ENCODE measurements around the gene SCD. TPM values are rescaled to one million over a fixed set of nuclear protein-coding genes. Genes with fewer than 3 reads are reported as not detected.
"Not testable (repeated sequence)": the region's sequence is repeated elsewhere in the genome, so short reads cannot be mapped to it uniquely, and the experiment has no call there.

Gene SCD
- 10.4 TPM for total RNA-seq
- polyA plus RNA-seq (ENCODE audit: insufficient read depth in 1 of 8, insufficient read length in 8 of 8, low replicate concordance in 1 of 8) = 10 to 100 TPM in 7 of 8 donors, 1 to 10 TPM in 1; 9.8 to 34.9 (median 19.0) TPM
- long read RNA-seq, donor 1 = 0 reads
- long read RNA-seq, donor 2, full-length matches to known transcripts = 3 of 3 reads
- long read RNA-seq, donor 2, partial matches to known transcripts = 0 of 3 reads
- long read RNA-seq, donor 2, other reads (novel, unspliced or antisense) = 0 of 3 reads
- long read RNA-seq, donor 3, full-length matches to known transcripts = 7 of 7 reads
- long read RNA-seq, donor 3, partial matches to known transcripts = 0 of 7 reads
- long read RNA-seq, donor 3, other reads (novel, unspliced or antisense) = 0 of 7 reads
- long read RNA-seq, donor 4 = 0 reads
- long read RNA-seq, donor 5, full-length matches to known transcripts = 3 of 3 reads
- long read RNA-seq, donor 5, partial matches to known transcripts = 0 of 3 reads
- long read RNA-seq, donor 5, other reads (novel, unspliced or antisense) = 0 of 3 reads
- long read RNA-seq, donor 6, full-length matches to known transcripts = 3 of 3 reads
- long read RNA-seq, donor 6, partial matches to known transcripts = 0 of 3 reads
- long read RNA-seq, donor 6, other reads (novel, unspliced or antisense) = 0 of 3 reads
- long read RNA-seq, donor 7, full-length matches to known transcripts = 1 of 1 reads
- long read RNA-seq, donor 7, partial matches to known transcripts = 0 of 1 reads
- long read RNA-seq, donor 7, other reads (novel, unspliced or antisense) = 0 of 1 reads
- long read RNA-seq, donor 8, full-length matches to known transcripts = 1 of 1 reads
- long read RNA-seq, donor 8, partial matches to known transcripts = 0 of 1 reads
- long read RNA-seq, donor 8, other reads (novel, unspliced or antisense) = 0 of 1 reads
- long read RNA-seq, donor 9, full-length matches to known transcripts = 3 of 24 reads
- long read RNA-seq, donor 9, partial matches to known transcripts = 21 of 24 reads
- long read RNA-seq, donor 9, other reads (novel, unspliced or antisense) = 0 of 24 reads
- long read RNA-seq, donor 10, full-length matches to known transcripts = 5 of 5 reads
- long read RNA-seq, donor 10, partial matches to known transcripts = 0 of 5 reads
- long read RNA-seq, donor 10, other reads (novel, unspliced or antisense) = 0 of 5 reads
- long read RNA-seq, donor 11, full-length matches to known transcripts = 1 of 1 reads
- long read RNA-seq, donor 11, partial matches to known transcripts = 0 of 1 reads
- long read RNA-seq, donor 11, other reads (novel, unspliced or antisense) = 0 of 1 reads

GRCh38 chr10:100346765-100347567 is at the start of gene SCD:
SCD (plus strand) TSS chr10:100347233; CDS start chr10:100347505, 272 bp downstream.
- Histone ChIP-seq H3K4me3 (ENCODE audit: low read length) (peak within 1 kb of the TSS; percentile 74), H3K9me3 (replicated peaks; ENCODE audit: control insufficient read depth, low read depth, low read length) (no peaks in the 10 kb centered on the region), H3K36me3 (ENCODE audit: control insufficient read depth, insufficient read depth, low read length) (peaks cover 13% of the 10 kb centered on the region), H3K27ac (ENCODE audit: low read length) (peak within 1 kb of the TSS; percentile 7), H3K4me1 (ENCODE audit: control insufficient read depth, insufficient read depth, low read length) (peaks cover 20% of the 10 kb centered on the region), H3K27me3 (ENCODE audit: control insufficient read depth, insufficient read depth, low read length) (peaks cover 9% of the 10 kb centered on the region)
- WGBS (ENCODE audit: insufficient coverage) = under 1% methylated on average over 59 of the region's 73 CpGs
- DNase-seq = peak; percentile 92

GRCh38 chr10:100297242-100297641 is 49.8 kb upstream of the SCD start:
- no peak overlapping the region for H3K4me3 ChIP-seq (ENCODE audit: low read length)
- H3K4me1 ChIP-seq (ENCODE audit: control insufficient read depth, insufficient read depth, low read length) = no peaks in the 10 kb centered on the region
- WGBS (ENCODE audit: insufficient coverage) = 91% methylated on average over 6 of the region's 9 CpGs
- peaks cover 26% of the 10 kb centered on the region for H3K27me3 ChIP-seq (ENCODE audit: control insufficient read depth, insufficient read depth, low read length)
- no peak overlapping the region for H3K27ac ChIP-seq (ENCODE audit: low read length)
- H3K36me3 ChIP-seq (ENCODE audit: control insufficient read depth, insufficient read depth, low read length) = no peaks in the 10 kb centered on the region
- no peaks in the 10 kb centered on the region for H3K9me3 ChIP-seq (replicated peaks; ENCODE audit: control insufficient read depth, low read depth, low read length)
- no peak for DNase-seq

- H3K27me3 ChIP-seq (ENCODE audit: control insufficient read depth, insufficient read depth, low read length); H3K9me3 ChIP-seq (replicated peaks; ENCODE audit: control insufficient read depth, low read depth, low read length); H3K4me3 ChIP-seq (ENCODE audit: low read length); H3K27ac ChIP-seq (ENCODE audit: low read length); DNase-seq; H3K36me3 ChIP-seq (ENCODE audit: control insufficient read depth, insufficient read depth, low read length); H3K4me1 ChIP-seq (ENCODE audit: control insufficient read depth, insufficient read depth, low read length): not testable (repeated sequence)
- WGBS (ENCODE audit: insufficient coverage) = 83% methylated on average over 1 of the region's 5 CpGs
These were observed 45.9 kb upstream of the SCD start for GRCh38 chr10:100301123-100301522.

GRCh38 chr10:100303724-100304319 is 43.2 kb upstream of the SCD start:
- DNase-seq = peak; percentile 21
- Histone ChIP-seq H3K36me3 (ENCODE audit: control insufficient read depth, insufficient read depth, low read length) (no peaks in the 10 kb centered on the region), H3K4me1 (ENCODE audit: control insufficient read depth, insufficient read depth, low read length) (no peaks in the 10 kb centered on the region), H3K27ac (ENCODE audit: low read length) (no peak overlapping the region), H3K9me3 (replicated peaks; ENCODE audit: control insufficient read depth, low read depth, low read length) (no peaks in the 10 kb centered on the region), H3K27me3 (ENCODE audit: control insufficient read depth, insufficient read depth, low read length) (peaks cover 10% of the 10 kb centered on the region), H3K4me3 (ENCODE audit: low read length) (no peak overlapping the region)
- WGBS (ENCODE audit: insufficient coverage) = 54% methylated on average over 2 of the region's 7 CpGs

- Histone ChIP-seq H3K4me3 (ENCODE audit: low read length) (no peak overlapping the region), H3K4me1 (ENCODE audit: control insufficient read depth, insufficient read depth, low read length) (no peaks in the 10 kb centered on the region), H3K9me3 (replicated peaks; ENCODE audit: control insufficient read depth, low read depth, low read length) (no peaks in the 10 kb centered on the region), H3K36me3 (ENCODE audit: control insufficient read depth, insufficient read depth, low read length) (no peaks in the 10 kb centered on the region), H3K27ac (ENCODE audit: low read length) (no peak overlapping the region), H3K27me3 (ENCODE audit: control insufficient read depth, insufficient read depth, low read length) (peaks cover 10% of the 10 kb centered on the region)
- WGBS (ENCODE audit: insufficient coverage) = 92% methylated on average over 2 of the region's 3 CpGs
- DNase-seq = no peak
These were observed 42.6 kb upstream of the SCD start for GRCh38 chr10:100304414-100304813.

- Histone ChIP-seq H3K27ac (ENCODE audit: low read length) (no peak overlapping the region), H3K4me3 (ENCODE audit: low read length) (no peak overlapping the region), H3K36me3 (ENCODE audit: control insufficient read depth, insufficient read depth, low read length) (no peaks in the 10 kb centered on the region), H3K4me1 (ENCODE audit: control insufficient read depth, insufficient read depth, low read length) (no peaks in the 10 kb centered on the region), H3K27me3 (ENCODE audit: control insufficient read depth, insufficient read depth, low read length) (peaks cover 10% of the 10 kb centered on the region), H3K9me3 (replicated peaks; ENCODE audit: control insufficient read depth, low read depth, low read length) (no peaks in the 10 kb centered on the region)
- WGBS (ENCODE audit: insufficient coverage) = 100% methylated on average over 1 of the region's 5 CpGs
- DNase-seq = no peak
These were observed 40.2 kb upstream of the SCD start for GRCh38 chr10:100306861-100307260.

GRCh38 chr10:100307684-100308083 is 39.3 kb upstream of the SCD start:
- Histone ChIP-seq H3K4me3 (ENCODE audit: low read length) (no peak overlapping the region), H3K4me1 (ENCODE audit: control insufficient read depth, insufficient read depth, low read length) (no peaks in the 10 kb centered on the region), H3K36me3 (ENCODE audit: control insufficient read depth, insufficient read depth, low read length) (no peaks in the 10 kb centered on the region), H3K27ac (ENCODE audit: low read length) (no peak overlapping the region), H3K27me3 (ENCODE audit: control insufficient read depth, insufficient read depth, low read length) (peaks cover 10% of the 10 kb centered on the region), H3K9me3 (replicated peaks; ENCODE audit: control insufficient read depth, low read depth, low read length) (no peaks in the 10 kb centered on the region)
- WGBS (ENCODE audit: insufficient coverage) = no CpG with 5 or more reads among the region's 3 CpGs
- DNase-seq = no peak

GRCh38 chr10:100311298-100311697 is 35.7 kb upstream of the SCD start:
- no peak overlapping the region for H3K4me3 ChIP-seq (ENCODE audit: low read length)
- no peaks in the 10 kb centered on the region for H3K4me1 ChIP-seq (ENCODE audit: control insufficient read depth, insufficient read depth, low read length)
- H3K27ac ChIP-seq (ENCODE audit: low read length) = no peak overlapping the region
- H3K36me3 ChIP-seq (ENCODE audit: control insufficient read depth, insufficient read depth, low read length) = no peaks in the 10 kb centered on the region
- no peaks in the 10 kb centered on the region for H3K9me3 ChIP-seq (replicated peaks; ENCODE audit: control insufficient read depth, low read depth, low read length)
- DNase-seq = no peak
- WGBS (ENCODE audit: insufficient coverage) = no CpG with 5 or more reads among the region's 4 CpGs
- peaks cover 10% of the 10 kb centered on the region for H3K27me3 ChIP-seq (ENCODE audit: control insufficient read depth, insufficient read depth, low read length)

- H3K4me3 ChIP-seq (ENCODE audit: low read length) = no peak overlapping the region
- peaks cover 6% of the 10 kb centered on the region for H3K27me3 ChIP-seq (ENCODE audit: control insufficient read depth, insufficient read depth, low read length)
- H3K9me3 ChIP-seq (replicated peaks; ENCODE audit: control insufficient read depth, low read depth, low read length) = no peaks in the 10 kb centered on the region
- DNase-seq = no peak
- 71% methylated on average over 3 of the region's 4 CpGs for WGBS (ENCODE audit: insufficient coverage)
- no peaks in the 10 kb centered on the region for H3K36me3 ChIP-seq (ENCODE audit: control insufficient read depth, insufficient read depth, low read length)
- H3K4me1 ChIP-seq (ENCODE audit: control insufficient read depth, insufficient read depth, low read length) = no peaks in the 10 kb centered on the region
- no peak overlapping the region for H3K27ac ChIP-seq (ENCODE audit: low read length)
These were observed 31.4 kb upstream of the SCD start for GRCh38 chr10:100315615-100316014.
